GM12892 (cell line): ENCODE measurements around the gene MRPL10.

Experiments
- POLR2A ChIP-seq: IDR thresholded peaks from 2 replicates; pipeline ENCODE4 v1.6.1; 2011; ENCODE audit warnings: low read depth, low read length, control low read depth
- POLR2AphosphoS5 ChIP-seq: IDR thresholded peaks from 2 replicates; pipeline ENCODE4 v1.6.1; 2011; ENCODE audit warnings: low read depth, low read length, control low read depth
- TAF1 ChIP-seq: IDR thresholded peaks from 2 replicates; pipeline ENCODE4 v1.6.1; 2011; ENCODE audit warnings: low read depth, mild to moderate bottlenecking, control low read depth, low read length, borderline replicate concordance

GRCh38 chr17:47847341-47848197, 16.2 kb upstream of the MRPL10 start:
- TF ChIP-seq POLR2A (no peak), TAF1 (no peak), POLR2AphosphoS5 (no peak)
